Activated T-cell treated with anti-CD3 and anti-CD28 coated beads for 4 hours (primary cell): Measurements from ENCODE around the gene CHCHD6.

ENCODE experiments used
- DNase-seq: peaks from one replicate; pipeline ENCODE4 v3.0.0-alpha.2; 2020

CHCHD6 gene

DNA sequence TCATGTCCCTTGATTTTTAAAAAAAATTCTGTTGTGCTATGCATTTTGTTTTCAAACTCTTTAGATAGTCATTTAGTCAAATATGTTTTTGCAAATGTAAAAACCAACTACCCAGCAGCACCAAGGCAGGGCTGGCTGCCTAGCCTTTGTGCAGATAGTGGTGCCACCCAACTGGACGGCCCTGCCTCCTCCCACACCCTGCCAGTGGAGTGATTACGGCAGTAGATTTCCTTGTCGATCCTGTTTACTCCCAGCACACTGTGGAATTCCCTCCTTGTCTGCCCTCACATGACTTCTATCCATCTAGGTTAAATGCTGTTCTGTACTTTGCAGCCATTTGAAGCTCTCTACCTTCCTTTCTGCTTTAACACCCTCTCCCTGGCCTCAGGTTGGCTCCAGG, 199.5 kb downstream of the CHCHD6 start:
- no peak for DNase-seq

DNA sequence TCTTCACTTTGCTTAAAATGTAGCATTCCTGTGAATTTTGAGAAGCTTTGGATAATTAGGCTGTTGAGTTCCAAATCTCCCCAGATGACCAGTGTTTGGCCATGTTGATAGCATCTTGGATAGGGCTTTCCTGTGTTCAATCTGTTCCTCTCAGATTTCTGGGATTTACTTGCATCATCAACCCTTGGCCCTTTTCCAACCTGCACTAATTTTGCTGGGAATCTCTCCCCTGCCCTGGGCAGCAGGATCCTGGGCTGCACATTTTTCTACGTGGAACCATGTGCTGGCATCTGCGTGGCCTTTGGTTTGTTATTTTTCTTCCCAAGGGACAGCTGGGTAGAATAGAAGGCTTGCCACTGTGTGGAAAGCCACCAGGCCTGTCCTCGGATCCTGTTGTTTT, 203.5 kb downstream of the CHCHD6 start:
- no peak for DNase-seq

DNA sequence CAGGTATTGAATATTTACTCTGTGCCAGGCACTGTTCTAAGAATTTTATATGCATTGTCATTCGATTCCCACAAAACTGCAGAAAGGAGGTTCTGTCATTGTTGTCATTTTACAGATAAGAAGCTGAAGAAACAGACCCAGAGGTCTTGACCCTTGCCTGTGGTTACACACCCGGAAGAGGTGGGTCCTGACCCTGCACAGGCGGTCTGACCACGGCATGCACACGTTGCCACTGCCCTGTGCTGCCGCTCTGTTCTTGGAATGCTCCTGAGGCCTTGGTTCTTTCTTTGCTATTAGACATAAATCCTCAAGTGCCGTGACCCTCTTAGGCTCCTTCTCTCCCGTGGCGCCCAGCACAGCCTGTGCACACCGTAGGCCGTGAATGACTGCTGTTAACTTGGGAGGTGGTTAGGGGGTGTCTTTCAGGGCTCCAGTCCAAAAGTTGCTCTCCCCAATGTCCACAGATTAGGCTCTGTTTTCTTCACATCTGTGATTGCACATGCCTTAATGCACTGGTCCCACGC, 204.8 kb downstream of the CHCHD6 start:
- DNase-seq, result no peak

DNA sequence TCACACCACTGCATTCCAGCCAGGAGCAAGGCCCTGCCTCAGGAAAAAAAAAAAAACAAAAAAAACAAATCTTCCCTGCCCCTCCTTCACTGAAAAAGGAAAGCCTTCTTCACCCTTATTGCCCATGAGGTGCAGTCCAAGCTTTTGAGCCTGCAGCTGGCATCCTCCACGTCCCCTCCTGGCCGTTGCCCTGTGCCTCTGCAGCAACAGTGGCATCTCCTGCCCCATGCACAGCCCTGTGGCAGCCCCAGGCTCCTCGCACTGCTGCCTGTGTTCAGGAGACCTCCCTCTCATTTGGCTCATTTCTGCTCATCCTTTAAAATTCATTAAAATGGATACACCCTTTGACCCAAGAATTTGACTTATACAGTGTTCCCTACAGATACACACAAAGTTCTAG, 206.2 kb downstream of the CHCHD6 start:
- no peak for DNase-seq

DNA sequence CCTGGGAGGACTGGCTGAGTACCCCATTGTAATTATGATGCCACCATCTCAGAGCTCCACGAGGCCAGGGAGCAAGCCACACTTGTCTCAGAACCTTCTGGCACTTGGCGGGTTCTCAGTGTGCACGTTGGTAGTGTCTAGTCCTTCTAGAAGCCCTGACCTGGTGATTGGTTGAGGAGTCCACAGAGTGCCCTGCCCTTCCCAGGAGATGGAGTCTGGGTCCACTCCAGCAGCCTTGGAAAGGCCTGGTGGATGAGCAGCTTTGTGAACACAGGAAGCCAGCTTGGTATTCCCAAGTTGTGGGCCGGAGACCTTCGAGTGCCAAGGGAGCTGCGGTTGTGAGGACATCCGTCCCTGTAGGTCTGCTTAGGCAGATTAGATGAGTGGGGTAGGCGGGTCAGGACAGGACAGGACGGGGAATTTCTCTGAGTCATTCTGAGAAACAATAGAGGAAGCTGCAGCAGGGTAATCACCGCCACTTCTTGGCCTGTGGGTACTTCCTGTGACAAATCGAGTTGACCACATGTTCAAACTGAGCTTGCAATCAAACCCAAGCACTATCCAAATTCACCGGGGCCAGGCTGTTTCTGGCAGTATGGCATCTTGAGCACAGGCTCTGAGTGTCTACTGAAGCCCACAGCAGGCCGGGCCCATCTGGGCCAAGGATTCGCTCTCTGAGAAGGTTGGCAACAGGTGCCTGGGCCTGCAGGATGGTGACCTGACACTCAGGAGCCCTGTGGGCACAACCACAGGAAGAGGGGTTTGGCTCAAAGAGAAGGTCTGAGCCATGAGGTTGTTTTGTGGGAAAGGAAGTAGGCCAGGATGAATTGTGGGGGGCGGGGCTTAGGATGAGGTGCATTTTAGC, 207.4 kb downstream of the CHCHD6 start:
- peak; percentile 33 for DNase-seq

DNA sequence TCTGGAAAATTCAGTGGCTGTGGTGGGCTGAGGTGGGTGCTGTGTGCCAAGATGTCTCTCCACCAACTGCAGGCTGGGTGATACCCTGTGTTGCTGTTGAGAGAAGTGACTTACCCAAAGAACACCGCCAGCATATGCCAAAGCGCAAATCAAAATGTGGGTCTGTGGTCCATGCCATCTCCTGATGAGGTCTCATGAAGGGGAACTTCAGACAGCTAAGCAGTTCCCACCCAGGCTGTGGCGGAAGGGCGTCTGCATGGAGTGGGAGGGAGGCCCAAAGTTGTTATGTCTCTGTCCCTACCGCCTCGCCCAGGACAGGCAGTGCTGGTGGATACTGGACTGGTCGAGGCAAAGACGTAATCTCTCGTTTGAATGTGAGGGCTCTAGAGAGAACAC, 208.0 kb downstream of the CHCHD6 start:
- no peak for DNase-seq

DNA sequence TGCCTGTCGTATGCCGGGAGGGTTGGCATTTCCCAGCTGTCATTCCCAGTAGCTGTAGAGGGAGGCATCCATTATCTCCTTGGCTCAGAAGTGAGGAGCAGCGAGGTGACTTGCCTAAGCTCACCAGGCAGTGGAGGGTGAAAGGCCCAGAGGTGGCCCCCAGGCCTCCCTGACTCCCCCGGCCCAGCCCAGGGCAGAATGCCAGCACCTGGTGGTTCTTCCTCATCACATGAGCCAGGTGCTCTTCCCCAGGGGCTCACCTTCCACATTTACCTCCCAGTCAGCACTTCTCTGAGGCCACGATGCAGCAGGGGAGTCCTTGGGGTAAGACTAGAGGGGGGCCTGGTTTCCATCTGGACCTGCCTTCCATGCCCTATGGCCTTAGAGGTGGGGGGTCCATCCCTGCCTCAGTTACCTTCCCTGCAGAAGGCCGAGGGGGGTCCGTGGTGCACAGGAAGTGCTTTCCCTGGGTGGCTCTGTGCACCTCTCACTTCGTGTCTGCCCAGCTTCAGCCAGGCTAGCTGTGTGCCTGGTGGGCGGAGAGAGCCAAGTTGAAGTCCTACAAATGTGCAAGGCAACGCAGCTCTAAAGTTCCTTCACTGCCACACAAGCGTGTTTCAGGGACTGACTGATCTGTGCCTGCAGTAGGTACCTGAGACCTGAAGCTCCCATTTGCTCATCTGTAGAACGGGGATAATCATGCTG, 208.6 kb downstream of the CHCHD6 start:
- no peak for DNase-seq

DNA sequence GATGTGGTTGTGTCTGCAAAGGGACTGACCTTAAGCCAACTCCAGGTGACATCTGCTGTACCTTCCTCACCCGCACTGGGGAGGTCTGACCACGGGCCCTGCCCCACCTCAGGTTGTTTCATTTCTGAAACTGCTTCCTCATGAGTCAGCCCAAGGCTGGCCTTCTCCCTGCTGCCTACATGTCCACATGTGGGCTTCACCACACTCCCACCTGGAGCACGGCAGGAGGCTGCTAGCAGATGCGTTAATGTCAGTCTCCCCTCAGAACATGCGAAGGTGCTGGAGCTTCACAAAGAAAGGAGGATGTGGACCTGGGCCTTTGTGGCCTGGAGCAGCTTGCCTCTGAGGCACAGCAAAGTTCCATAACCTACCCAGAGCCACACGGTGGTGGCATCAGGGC, 209.5 kb downstream of the CHCHD6 start:
- no peak for DNase-seq

DNA sequence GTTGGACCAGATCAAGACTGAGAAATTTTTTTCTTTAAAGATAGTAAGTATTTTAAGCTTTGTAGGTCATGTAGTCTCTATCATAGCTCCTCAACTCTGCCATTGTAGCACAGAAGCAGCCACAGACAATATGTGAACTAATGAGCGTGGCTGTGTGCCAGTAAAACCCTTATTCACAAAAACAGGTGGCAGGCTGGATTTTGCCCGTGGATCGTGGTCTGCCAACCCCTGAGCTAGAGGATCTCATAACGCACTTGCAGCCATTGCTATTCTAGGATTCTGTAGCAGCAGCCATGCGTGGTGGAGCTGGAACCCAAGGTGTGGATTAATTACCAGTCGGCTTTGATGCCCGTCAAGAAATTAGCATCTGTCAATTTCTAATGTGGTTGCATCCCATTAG, 210.2 kb downstream of the CHCHD6 start:
- DNase-seq, result no peak

DNA sequence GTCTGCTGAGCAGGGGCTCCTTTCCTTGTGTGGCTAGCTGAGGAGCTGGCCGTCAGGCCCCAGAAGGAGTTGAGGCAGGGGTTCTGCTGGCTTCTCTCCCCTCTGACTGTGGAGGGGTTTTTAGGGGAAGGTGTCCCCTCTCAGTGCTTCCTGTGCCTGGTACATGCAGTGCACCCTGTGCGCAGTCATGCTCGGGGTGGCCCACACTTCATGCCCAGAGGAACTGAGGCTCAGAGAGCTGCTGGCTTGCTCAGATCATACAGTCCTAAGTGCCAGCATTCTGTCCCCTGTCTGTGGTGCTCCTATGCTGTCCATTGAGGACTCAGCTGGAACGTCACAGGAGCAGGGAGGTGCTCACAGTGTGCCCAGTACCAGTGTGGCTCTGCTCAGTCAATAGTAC, 211.0 kb downstream of the CHCHD6 start:
- DNase-seq, result no peak

DNA sequence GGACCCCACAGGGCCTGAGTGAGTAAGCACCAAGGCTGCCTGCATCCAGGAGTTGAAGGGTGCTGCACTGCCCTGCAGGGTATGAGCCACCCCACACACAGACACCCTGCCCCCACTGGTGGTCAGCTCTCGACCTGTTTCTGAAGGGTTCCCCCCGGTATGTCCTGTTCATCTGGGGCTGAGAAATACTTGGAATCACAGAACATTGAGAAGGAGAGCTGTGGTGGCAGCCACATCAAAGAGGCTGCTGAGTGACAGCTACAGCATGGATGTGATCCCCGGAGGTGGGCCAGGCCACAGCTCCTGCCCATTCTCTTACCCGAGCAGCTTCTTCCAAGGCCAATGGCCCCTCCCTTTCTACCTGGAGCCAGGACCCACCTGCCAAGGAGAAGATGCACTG, 212.5 kb downstream of the CHCHD6 start:
- no peak for DNase-seq

DNA sequence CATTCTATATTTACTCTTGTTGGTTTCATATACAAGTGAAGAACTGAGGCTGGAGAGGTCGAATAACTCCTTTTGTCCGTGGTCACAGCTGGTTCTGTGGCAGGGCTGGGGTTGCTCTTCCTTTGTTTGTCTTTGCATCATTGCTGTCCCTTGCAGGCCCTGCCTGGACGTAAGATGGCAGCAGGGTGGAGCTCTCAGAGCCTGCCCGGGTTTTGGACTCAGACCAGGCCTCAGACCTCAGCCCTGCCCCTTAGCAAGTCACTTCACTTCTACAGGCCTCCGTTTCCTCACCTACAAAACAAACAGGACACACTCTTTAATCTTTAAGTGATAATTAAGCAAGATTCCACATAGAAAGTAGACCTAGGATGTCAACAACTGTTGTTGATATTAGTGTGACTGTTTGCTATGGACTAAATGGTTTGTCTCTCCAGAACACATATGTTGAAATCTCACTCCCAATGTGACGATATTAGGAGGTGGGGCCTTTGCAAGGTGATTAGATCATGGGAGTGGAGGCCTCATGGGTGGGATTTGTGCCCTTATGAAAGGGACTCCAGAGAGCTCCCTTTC, 213.3 kb downstream of the CHCHD6 start:
- DNase-seq, result no peak

DNA sequence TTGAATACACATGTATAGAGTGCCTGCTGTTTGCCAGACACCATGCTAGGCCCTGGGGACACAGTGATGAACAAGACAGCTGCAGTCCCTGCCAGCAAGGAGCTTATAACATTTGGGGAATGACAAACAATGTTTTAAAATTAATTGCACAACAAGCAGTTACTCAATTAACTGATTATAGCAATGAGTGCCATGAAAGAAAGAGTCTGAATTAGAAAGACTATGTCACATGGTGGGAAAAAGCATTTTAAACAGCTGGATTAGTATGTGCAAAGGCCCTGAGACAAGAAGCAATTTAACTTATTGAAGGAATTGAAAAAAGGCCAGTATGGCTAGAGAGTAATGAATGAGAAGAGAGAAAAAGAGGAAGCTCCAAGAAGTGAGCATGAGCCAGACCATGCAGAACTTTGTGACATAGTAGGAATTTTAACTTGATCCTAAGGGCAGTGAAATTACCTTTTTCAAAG, 214.3 kb downstream of the CHCHD6 start:
- no peak for DNase-seq

DNA sequence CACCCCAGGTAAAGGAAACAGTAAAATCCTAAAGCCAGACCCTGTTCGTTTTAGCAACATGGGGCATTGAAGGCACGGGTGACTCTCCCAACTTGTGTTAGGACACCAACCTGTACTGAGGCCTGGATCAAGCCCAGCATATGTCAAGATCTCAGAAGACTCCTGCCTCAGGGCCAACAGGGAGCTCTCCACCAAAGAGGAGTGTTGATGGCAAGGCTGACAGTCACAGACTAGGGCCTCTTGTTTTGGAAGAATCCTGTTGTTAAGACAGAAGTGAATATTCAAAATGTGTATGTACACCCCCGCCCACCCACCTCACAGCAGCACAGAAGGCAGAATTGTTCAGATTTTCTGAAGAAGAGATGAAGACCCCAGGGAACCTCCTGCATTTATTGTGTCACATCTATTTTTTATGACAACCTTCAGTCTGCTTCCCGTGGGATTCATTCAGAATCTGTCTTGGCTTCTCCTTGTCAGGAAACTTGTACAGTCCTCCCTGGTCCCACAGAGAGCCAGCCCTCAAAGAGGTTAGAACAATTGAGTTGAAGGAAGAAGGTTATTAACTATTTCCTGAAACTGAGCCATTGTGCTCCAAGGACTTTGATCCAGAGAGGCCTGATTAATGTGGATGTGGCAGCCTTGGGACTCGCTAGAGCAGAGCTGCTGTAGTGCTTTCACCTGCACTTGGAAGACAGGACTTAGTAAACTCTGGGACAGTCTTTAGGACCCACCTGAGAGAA, 217.2 kb downstream of the CHCHD6 start:
- no peak for DNase-seq

DNA sequence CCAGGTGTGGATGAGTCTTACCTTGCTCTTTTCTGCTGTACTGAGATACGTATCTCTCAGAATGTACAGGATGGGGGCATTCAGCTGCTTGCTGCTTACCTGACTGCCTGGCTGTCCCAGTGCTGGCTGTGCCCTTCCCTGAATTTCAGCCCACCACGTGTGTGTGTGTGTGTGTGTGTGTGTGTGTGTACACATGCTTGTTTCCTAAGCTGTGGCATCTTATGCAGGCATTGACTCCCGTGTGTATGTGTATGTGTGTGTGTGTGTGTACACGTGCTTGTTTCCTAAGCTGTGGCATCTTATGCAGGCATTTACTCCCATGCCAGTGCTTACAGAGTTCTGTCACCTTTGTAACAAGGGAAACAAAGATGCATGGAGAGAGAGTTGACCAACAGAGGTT, 218.4 kb downstream of the CHCHD6 start:
- DNase-seq, result no peak

DNA sequence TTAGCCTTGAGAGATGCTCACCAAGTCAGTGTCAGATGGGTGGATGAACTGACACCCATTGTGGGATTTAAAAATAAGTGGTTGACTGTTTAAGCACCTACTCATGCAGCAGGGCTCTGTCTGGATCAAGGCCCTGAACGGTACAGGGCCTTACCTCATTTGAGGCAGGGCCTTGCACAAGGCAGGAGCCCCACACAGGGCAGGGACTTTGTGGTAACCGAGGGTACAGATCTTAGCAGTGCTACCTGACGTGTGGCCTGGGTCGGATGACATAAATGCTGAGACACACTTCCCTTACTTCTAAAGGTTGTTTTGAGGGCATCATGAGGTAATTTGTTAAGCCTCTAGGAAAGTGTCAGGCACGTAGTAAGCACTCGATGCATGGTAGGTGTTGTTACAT, 219.4 kb downstream of the CHCHD6 start:
- DNase-seq, result no peak

DNA sequence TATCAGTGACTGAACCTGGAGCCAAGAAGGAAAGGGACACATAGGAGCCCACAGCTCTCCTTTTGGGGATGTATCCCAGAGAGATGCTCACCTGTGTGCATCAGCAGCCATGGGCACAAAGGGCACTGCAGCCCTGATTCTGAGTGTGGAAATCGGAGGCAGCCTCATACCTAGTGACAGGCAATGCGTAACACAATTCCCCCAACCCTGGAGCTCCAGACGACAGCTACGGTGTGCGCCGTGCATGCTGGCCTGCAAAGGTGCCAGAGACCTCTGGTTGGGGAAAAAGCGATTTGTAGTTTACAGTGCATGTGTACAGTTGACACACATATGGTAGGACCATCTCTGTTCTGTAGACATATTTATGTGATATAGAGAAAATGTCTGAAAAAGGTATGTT, 219.9 kb downstream of the CHCHD6 start:
- DNase-seq, result no peak

DNA sequence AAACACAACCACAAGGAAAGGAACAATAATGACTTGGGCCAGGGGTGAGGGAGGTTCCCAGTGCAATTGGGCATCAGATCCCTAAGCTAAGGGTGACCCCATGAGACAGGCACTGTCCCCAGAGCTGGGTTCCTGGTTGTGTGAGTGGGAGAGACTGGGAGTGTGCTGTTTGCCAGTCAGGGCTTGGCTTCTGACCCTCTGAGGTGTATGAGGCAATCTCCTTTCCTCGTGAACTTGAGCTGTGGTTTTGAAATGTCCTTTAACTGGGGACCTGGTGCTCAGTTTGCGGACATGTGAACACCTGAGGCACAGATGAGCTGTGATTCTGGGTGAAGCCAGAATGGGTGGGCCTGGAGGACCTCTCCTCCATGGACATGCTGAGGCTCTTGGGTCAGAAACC, 220.4 kb downstream of the CHCHD6 start:
- DNase-seq, result no peak

DNA sequence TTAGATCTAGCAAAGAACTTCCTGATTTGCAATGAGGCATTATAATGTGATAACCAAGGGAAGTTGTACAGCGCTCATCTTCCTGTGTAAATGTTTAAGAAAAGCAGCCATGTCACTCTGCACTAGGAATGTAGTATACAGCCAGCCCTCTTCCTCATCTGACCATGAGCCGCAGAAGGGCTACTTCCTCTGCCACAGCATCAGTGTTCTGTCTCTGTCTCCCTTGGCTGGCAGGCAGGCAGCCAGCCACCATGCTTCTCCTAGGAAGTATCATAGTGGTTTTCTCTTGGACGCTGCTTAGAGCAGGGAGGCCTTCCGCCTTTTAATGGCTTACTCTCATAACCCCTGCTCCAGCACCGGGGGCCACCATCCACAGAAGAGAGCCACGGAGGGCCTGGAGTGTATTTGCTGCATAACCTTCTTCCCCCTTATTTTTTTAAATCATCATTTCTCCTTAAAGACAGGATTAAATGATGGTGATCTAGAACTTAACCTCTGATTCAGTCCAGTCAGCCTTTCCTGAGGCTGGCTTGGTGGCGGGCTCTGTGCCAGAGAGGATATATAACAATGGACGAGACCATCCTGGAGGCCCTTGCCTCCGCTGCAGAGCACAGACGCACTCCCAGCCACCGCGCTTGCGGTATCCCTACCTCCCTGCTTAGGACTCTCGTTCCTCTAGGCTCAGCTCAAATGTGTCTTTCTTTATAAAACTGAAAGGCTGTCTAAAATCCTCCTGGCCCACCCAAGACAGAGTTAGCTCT, 221.6 kb downstream of the CHCHD6 start:
- DNase-seq, result no peak

DNA sequence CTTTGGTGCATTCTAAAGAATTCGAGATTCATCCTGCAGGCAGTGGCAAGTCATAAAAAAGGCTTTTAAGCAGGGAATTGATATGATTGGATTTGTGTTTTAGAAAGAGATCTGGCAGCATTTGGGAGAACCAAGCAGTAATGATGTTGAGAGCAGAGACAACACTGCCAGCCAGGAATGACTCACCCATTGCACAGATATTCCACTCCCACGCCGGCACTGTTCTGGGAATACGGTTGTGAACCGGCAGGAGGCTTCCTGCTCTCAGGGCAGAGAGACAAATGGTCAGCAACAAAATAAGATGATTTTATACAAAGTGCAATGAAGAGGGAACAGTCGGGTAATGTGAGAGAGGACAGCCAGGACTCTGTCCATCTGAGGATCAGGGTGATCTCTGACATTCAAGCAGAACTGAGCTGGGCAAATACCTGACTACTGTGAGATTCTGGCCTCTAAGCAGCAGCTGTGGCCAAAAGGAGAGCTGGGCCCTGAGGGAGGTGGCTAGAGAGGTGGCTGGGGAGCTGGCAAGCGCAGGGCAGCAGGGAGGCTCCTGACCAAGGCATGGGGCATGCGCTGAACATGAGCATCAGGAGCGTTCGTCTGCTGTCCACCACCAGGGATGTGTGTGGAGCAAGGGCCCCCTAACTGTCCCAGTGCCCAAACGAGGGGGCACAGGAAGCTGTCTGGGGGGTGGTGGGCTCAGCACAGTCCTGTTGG, 222.8 kb downstream of the CHCHD6 start:
- DNase-seq, result no peak

DNA sequence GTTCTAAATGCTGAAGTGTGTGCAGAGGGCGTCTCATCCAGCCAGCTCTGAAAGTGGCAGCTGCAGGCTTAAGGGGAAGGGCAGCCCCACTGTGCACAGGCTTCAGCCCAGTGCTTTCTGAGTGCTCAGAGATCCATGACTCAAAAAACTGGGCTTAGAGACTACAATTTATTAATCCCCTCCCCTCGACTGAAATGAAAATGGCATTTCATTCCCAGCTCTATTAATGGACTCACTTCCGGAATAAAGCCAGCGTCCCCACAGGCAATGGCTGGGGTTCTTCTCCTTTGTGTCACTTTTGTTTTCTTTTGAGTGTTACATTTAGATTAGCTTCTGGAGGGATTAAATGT, 223.3 kb downstream of the CHCHD6 start:
- DNase-seq, result no peak

DNA sequence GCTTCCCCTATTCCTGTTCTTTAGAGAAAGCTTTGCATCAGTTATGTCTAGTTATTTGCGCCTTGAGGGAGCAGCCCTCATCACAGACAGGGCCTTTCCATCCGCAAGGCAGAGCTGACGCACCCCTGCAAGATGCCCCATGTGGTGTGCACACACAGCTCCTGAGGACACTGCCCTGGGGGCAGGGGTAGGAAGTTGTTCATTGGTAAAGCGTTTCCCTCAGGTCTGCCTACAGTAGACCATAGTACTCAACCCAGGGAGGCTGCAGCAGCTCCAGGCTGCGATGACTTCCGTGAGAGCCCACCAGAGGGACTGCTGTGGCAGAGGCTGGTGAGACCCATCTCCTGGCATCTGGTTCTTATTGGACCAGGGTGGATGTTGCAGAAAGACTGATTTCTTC, 223.8 kb downstream of the CHCHD6 start:
- no peak for DNase-seq
